ENCODE data around the gene SLC39A11. TPM values are rescaled to one million over a fixed set of nuclear protein-coding genes. Genes with fewer than 3 reads are reported as not detected.

SLC39A11 gene
- total and polyA plus RNA-seq, 4 donors, result 18.9 to 44.9 (median 28.2) TPM

GRCh38 chr17:73141411-73141810 lies 48.9 kb upstream of the SLC39A11 start:
- H3K9ac ChIP-seq (ENCODE audit: low read depth in 1 of 2, low read length in 2 of 2), result no peak overlapping the region
- no peaks in the 10 kb centered on the region for H3K4me1 ChIP-seq (ENCODE audit: control insufficient read depth in 4 of 4, insufficient read depth in 4 of 4, low read length in 3 of 4)
- H3K4me3 ChIP-seq (ENCODE audit: low read depth in 1 of 3, low read length in 3 of 3), result no peak overlapping the region
- H3K27me3 ChIP-seq (ENCODE audit: control insufficient read depth in 4 of 4, insufficient read depth in 4 of 4, low read length in 3 of 4), result no peaks in the 10 kb centered on the region
- WGBS, result 90% methylated on average over 6 of the region's 6 CpGs
- H3K36me3 ChIP-seq (ENCODE audit: control insufficient read depth in 4 of 4, insufficient read depth in 3 of 4, low read depth in 1 of 4, low read length in 3 of 4), result no peaks in the 10 kb centered on the region
- TF ChIP-seq REST (IDR thresholded peaks at IDR 0.05), result no peak
- no peak for TF ChIP-seq ZBTB33 (IDR thresholded peaks at IDR 0.05)
- no peak for TF ChIP-seq FOXA2 (IDR thresholded peaks at IDR 0.05)
- no peak for TF ChIP-seq YY1 (IDR thresholded peaks at IDR 0.05)
- TF ChIP-seq, protein P1, sequence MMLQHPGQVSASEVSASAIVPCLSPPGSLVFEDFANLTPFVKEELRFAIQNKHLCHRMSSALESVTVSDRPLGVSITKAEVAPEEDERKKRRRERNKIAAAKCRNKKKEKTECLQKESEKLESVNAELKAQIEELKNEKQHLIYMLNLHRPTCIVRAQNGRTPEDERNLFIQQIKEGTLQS (IDR thresholded peaks at IDR 0.05), result no peak
- TF ChIP-seq NR2F2 (IDR thresholded peaks at IDR 0.05), result no peak
- no peak for TF ChIP-seq SP1 (IDR thresholded peaks at IDR 0.05)
- TF ChIP-seq EGR1 (IDR thresholded peaks at IDR 0.05; ENCODE audit: low read depth in 2 of 2), result no peak
- no peak for TF ChIP-seq HNF4A (conservative IDR thresholded peaks at IDR 0.05)
- no peak for TF ChIP-seq GABPA (IDR thresholded peaks at IDR 0.05 in 1 of 2, conservative IDR thresholded peaks at IDR 0.05 in 1 of 2)
- TF ChIP-seq FOXA1 (IDR thresholded peaks at IDR 0.05), result no peak
- TF ChIP-seq RAD21 (IDR thresholded peaks at IDR 0.05), result no peak
- TF ChIP-seq RXRA (IDR thresholded peaks at IDR 0.05), result no peak
- no peak for TF ChIP-seq TAF1 (conservative IDR thresholded peaks at IDR 0.05)
- no peak for TF ChIP-seq JUND (IDR thresholded peaks at IDR 0.05)
- TF ChIP-seq HNF4G (IDR thresholded peaks at IDR 0.05), result no peak
- TF ChIP-seq, protein P2, sequence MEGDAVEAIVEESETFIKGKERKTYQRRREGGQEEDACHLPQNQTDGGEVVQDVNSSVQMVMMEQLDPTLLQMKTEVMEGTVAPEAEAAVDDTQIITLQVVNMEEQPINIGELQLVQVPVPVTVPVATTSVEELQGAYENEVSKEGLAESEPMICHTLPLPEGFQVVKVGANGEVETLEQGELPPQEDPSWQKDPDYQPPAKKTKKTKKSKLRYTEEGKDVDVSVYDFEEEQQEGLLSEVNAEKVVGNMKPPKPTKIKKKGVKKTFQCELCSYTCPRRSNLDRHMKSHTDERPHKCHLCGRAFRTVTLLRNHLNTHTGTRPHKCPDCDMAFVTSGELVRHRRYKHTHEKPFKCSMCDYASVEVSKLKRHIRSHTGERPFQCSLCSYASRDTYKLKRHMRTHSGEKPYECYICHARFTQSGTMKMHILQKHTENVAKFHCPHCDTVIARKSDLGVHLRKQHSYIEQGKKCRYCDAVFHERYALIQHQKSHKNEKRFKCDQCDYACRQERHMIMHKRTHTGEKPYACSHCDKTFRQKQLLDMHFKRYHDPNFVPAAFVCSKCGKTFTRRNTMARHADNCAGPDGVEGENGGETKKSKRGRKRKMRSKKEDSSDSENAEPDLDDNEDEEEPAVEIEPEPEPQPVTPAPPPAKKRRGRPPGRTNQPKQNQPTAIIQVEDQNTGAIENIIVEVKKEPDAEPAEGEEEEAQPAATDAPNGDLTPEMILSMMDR (IDR thresholded peaks at IDR 0.05; ENCODE audit: low read depth, low read length, missing input control), result no peak
- TF ChIP-seq, protein P3, sequence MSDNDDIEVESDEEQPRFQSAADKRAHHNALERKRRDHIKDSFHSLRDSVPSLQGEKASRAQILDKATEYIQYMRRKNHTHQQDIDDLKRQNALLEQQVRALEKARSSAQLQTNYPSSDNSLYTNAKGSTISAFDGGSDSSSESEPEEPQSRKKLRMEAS (IDR thresholded peaks at IDR 0.05), result no peak
- H3K27ac ChIP-seq (ENCODE audit: low read depth in 1 of 2, low read length in 2 of 2), result no peak overlapping the region
- no peaks in the 10 kb centered on the region for H3K9me3 ChIP-seq (ENCODE audit: control insufficient read depth in 4 of 4, low read length in 3 of 4)
- no peak for DNase-seq (ENCODE audit: low spot score)
